ENCODE measurements around the gene SPATS1.

DNA sequence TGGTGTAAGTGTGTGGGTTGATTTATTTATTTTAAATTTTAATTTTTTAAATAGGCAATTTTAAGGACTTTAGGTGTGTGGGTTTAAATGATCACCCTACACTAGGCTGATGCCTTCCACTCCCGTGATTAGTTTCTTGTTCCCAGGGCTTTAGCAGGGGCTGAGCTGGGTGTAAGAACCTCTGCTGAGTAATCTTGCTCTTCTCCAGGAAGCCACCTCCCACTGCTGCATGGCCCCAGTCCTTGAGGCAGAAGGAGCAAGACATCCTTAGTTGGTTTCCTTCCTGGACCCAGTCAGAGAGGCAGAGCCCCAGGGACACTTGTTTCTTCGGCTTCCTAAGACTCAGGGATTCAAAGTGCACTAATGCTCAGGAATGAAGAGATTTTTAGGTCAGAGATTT, 25.2 kb downstream of the SPATS1 start:
- no peak for TF ChIP-seq FOXK2 (IDR thresholded peaks at IDR 0.05)
- TF ChIP-seq FOXM1 (IDR thresholded peaks at IDR 0.05; ENCODE audit: borderline replicate concordance), result no peak
- TF ChIP-seq SUZ12 (IDR thresholded peaks at IDR 0.05), result no peak
- TF ChIP-seq TARDBP (IDR thresholded peaks at IDR 0.05), result no peak
- TF ChIP-seq L3MBTL2 (conservative IDR thresholded peaks at IDR 0.05), result no peak
